22Rv1 (cell line): ENCODE results near the gene ENPEP.
"Not testable (repeated sequence)": the region's sequence is repeated elsewhere in the genome, so short reads cannot be mapped to it uniquely, and the experiment has no call there.

ENCODE experiments used
- CTCF ChIP-seq: fragments of 450-650 bp; IDR thresholded peaks from 2 replicates; pipeline ENCODE4 v1.5.1; 2017; ENCODE audit warnings: mild to moderate bottlenecking
- ZFX ChIP-seq: fragments of 450-650 bp; IDR thresholded peaks from 2 replicates; pipeline ENCODE4 v1.6.1; 2017; ENCODE audit warnings: antibody characterized with exemption, borderline replicate concordance

- TF ChIP-seq CTCF, ZFX: not testable (repeated sequence)
These were observed 44.1 kb upstream of the ENPEP start for GRCh38 chr4:110431805-110432204.
